HG03108 (cell line): Measurements from ENCODE around the gene CD1B.
"Not testable (repeated sequence)": the region's sequence is repeated elsewhere in the genome, so short reads cannot be mapped to it uniquely, and the experiment has no call there.

ENCODE experiments used
- ATAC-seq: cut with Tn5 transposase; IDR thresholded peaks from one replicate; pipeline ENCODE4 v1.9.1; 2021; ENCODE audit warnings: moderate library complexity; ENCODE audit not compliant: unreplicated experiment

Gene CD1B

GRCh38 chr1:158331481-158332150, at the start of gene CD1B:
CD1B (minus strand) TSS chr1:158331531; CDS start chr1:158331423, 108 bp downstream.
- ATAC-seq, result no peak

DNA sequence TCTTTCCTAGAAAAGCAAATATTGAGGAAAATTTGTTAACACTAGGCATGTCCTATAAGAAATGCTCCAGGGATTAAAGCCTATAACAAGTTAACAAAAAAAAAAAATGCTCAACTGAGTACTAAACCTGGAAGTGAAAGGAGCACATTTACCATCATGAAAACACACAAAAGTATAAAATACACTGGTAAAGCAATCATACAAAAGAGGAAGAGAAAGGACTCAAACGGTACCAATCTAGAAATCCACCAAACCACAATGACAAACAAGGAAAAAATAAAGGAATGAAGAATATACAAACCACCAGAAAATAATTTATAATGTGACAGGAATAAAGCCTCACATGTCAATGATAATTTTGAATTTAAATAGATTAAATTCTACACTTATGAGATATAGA, 43.5 kb upstream of the CD1B start:
- ATAC-seq, result no peak

- not testable (repeated sequence) for ATAC-seq
Observed at GRCh38 chr1:158374101-158374500, 42.8 kb upstream of the CD1B start.

GRCh38 chr1:158371188-158371953, 40.0 kb upstream of the CD1B start:
- peak; percentile 94 for ATAC-seq

GRCh38 chr1:158366783-158367182, 35.5 kb upstream of the CD1B start:
- ATAC-seq, result no peak

- ATAC-seq, result no peak
Observed at GRCh38 chr1:158362941-158363340, 31.6 kb upstream of the CD1B start.

- no peak for ATAC-seq
Observed at GRCh38 chr1:158362482-158362881, 31.2 kb upstream of the CD1B start.

DNA sequence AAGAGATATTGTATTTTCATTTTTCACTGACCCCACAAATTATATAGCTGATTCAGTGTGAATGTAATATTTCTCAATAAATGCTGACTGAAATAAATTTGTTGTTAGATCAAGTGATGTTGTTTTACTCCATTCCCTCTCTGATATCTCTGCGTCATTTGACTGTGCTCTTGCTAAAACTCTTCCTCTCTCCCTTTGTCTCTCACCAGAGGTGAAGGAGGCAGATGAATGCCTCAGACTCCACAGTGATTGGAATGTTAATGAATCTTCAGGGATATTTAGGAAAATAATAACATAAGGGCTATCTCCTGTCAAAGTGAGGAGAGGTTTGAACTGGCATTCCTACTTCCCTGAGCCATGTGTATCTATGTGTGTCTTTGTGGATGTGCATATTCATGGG, 26.1 kb upstream of the CD1B start:
- no peak for ATAC-seq

GRCh38 chr1:158356616-158357015, 25.3 kb upstream of the CD1B start:
- ATAC-seq, result no peak

DNA sequence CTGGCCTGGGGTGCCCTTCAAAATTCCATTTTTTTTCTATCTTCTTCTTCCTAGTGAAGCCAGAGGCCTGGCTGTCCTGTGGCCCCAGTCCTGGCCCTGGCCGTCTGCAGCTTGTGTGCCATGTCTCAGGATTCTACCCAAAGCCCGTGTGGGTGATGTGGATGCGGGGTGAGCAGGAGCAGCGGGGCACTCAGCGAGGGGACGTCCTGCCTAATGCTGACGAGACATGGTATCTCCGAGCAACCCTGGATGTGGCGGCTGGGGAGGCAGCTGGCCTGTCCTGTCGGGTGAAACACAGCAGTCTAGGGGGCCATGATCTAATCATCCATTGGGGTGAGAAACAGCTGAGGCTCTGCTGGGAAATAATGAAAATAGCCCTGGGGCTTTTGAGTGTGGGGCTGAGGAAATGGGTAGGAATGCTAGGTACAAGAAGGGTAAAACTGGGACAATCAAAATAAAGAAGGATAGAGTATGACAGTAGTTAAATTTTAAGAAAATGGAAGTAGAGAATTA, 24.5 kb upstream of the CD1B start:
- no peak for ATAC-seq

DNA sequence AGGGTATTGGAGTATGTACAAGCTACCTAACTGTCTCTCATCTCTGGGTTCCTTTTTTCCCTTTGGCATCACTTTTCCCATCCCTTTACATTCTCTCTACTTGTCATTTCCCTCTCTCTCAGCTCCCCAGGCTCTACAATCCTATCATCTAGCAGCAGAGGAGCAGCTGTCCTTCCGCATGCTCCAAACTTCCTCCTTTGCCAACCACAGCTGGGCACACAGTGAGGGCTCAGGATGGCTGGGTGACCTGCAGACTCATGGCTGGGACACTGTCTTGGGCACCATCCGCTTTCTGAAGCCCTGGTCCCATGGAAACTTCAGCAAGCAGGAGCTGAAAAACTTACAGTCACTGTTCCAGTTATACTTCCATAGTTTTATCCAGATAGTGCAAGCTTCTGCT, 22.9 kb upstream of the CD1B start:
- no peak for ATAC-seq

GRCh38 chr1:158353303-158354075, 22.2 kb upstream of the CD1B start, which contains the start of gene CD1E:
CD1E (plus strand) TSS chr1:158353894; CDS start chr1:158353989, 95 bp downstream.
- no peak for ATAC-seq

DNA sequence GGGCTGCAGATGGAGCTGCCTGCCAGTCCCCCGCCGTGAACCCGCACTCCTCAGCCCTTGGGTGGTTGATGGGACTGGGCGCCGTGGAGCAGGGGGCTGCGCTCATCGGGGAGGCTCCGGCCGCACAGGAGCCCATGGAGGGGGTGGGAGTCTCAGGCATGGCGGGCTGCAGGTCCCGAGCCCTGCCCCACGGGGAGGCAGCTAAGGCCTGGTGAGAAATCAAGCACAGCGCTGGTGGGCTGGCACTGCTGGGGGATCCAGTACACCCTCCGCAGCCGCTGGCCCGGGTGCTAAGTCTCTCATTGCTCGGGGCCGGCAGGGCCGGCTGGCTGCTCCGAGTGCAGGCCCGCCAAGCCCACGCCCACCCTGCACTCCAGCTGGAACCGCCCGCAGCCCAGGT, 17.6 kb upstream of the CD1B start:
- not testable (repeated sequence) for ATAC-seq

DNA sequence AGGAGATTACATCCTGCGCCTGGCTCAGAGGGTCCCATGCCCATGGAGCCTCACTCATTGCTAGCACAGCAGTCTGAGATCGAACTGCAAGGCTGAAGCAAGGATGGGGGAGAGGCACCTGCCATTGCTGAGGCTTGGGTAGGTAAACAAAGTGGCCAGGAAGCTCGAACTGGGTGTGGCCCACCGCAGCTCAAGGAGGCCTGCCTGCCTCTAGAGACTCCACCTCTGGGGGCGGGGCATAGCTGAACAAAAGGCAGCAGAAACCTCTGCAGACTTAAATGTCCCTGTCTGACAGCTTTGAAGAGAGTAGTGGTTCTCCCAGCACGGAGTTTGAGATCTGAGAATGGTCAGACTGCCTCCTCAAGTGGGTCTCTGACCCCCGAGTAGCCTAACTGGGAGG, 5.1 kb upstream of the CD1B start:
- not testable (repeated sequence) for ATAC-seq

DNA sequence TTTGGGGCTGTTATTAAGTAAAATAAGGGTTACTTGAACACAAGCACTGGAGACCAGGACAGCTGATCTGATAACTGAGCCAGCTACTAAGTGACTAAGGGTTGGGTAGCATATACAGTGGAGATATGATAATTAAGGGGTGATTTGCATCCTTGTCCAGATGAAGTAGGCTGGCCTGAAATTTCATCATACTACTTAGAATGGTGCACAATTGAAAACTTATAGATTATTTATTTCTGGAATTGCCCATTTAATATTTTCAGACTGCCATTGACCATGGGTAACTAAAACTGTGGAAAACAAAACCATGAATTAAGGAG, 3.8 kb upstream of the CD1B start:
- ATAC-seq, result no peak

DNA sequence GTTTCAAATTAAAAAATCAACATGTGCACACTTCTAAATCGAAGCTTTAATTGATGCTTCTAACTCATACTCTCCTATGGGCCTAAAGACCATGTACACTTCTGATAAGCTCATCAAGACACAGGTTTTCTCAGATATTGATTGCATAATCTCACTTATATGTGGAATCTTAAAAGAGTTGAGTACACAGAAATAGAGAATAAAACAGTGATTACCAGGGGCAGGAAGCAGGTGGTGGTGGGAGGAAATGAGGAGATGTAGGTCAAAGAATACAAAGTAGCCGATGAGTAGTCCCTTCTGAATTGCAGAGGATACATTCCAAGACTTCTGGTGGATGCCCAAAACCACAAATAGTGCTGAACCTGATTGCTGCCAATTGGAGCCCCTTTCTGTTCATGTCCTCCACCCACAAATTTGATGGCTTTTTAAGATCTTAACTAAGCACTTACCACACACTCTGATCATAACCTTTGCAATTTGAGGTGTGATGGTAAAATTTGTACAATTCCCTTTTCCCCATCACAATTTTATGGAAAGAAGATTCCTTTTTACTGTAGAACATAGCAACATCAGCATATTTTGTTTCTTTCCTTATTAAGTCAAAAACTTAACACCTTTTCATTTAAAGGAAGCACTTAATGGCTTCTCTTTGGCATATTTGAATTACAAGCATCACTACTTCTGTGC, 3.3 kb upstream of the CD1B start:
- ATAC-seq, result no peak

DNA sequence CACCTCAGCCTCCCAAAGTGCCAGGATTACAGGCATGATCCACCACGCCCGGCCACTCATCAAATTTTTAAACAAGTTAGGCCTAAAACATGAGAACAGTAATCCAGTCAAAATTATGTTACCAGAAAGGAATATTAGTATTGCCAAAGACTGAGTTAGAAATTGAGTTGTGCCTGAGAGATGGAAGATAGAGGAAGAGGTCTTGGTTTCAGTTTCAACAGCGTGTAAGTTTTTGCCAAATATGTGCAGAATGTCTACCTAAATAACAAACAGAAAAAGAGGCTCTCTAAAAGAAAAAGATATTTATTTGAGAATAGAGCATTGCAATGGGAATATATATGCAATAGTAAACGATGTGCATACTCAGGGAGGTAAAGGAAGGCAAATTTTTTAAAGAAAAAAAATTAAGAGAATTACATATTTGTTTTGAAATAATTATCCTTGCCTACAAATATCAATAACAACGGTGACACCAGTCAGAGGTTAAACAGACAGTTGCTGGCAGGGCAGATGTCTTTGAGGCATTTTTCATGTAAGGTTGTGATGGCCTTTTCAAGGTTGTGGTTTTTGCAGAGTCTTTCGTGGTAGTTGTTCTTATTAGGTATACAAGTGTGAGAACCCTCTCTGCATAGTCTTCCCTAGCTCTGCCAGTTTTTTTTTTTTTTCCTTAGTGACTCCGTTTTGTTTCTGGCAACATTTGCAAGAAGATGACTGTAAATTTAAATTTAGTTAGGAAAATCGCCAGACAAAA, 2.2 kb upstream of the CD1B start:
- ATAC-seq, result no peak

GRCh38 chr1:158331106-158331425, 265 bp downstream of the CD1B start:
- ATAC-seq, result no peak

DNA sequence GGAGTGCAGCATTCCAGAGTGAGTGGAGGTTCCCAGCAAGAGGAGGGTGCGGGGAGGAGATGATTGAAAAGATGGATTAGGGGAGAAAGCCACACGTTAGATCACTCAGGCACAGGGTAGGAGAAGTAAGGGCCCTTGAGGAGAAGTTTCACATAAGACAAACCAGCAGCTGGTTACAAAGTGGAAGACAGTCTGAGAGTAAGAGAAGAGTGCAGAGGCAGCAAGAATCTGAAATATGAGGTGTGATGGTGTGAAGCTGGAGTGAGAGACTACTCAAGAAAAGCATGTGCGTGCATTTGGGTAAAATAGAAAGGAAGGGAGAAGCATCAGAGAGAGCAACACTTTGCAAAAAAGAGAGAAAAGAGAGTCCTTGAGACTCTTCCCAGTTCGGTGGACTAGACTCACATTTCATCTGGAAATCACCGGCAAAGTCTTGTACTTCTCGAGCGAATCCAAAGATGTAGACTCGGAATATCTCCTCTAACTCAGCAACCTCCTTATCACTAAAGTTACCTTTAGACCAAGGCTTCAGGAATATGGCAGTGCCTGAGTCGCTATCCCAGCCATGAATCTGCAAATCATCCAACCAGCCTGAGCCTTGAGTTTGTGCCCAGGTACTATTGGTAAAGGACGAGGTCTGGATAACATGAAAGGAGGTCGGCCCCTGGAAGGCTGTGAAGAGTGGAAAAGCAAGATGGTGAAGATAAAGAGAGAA, 783 bp downstream of the CD1B start:
- no peak for ATAC-seq

- no peak for ATAC-seq
Observed at GRCh38 chr1:158329733-158330132, 1.6 kb downstream of the CD1B start.
